Tibial nerve (tissue), 4 donors: ENCODE data around the gene HOXA9.

Experiments used
- EP300 ChIP-seq, 2 donors: sonication (generic); formaldehyde crosslinking; IDR thresholded peaks; one replicate each; pipeline ENCODE4 v1.6.1; 2017; ENCODE audit warnings: antibody characterized with exemption in 2 of 2, mild to moderate bottlenecking in 1 of 2
- TF ChIP-seq, protein P1 (sequence below), 5 experiments: fragments of 200-600 bp in 3 of 5; fragments of 450-650 bp in 2 of 5; sonication (generic) in 3 of 5; IDR thresholded peaks; one replicate each; pipeline ENCODE4 v1.5.1; 2016 to 2019; ENCODE audit warnings: antibody characterized with exemption in 5 of 5, mild to moderate bottlenecking in 3 of 5, moderate library complexity in 2 of 5

DNA sequence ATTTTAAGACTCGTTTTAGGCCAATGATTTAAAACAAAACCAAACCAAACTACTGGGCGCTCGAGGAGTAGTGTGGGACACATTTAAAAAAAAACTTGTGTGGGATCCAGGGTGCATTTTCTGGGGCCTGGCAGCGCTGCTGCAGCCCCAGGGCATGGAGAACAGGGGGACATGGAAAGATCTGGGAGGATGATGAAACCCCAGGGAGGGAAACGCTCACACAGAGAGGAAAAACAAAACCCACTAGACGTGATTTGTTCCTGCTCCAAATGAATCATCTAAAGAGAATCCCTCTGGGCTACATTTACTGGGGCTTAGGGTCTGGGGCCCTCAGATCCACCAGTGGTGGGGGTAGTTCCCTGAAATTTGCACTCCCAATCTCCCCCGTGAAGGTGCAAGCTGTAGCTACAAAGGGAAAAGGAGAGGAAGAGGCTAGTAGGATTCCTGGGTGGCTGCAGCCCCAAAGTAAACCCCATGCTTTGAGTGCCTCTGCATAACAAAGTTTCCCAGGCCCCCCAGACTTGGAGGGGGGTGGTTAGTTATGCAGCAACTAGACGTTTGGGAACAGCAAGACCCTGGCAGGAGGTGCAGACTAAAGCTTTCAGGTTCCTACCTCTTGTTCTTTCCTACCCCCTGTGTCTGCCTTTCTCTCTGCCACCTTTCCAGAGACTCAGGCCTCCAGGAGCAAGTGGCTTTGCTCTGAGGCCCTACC lies 49.1 kb upstream of the HOXA9 start:
- TF ChIP-seq, protein P1, sequence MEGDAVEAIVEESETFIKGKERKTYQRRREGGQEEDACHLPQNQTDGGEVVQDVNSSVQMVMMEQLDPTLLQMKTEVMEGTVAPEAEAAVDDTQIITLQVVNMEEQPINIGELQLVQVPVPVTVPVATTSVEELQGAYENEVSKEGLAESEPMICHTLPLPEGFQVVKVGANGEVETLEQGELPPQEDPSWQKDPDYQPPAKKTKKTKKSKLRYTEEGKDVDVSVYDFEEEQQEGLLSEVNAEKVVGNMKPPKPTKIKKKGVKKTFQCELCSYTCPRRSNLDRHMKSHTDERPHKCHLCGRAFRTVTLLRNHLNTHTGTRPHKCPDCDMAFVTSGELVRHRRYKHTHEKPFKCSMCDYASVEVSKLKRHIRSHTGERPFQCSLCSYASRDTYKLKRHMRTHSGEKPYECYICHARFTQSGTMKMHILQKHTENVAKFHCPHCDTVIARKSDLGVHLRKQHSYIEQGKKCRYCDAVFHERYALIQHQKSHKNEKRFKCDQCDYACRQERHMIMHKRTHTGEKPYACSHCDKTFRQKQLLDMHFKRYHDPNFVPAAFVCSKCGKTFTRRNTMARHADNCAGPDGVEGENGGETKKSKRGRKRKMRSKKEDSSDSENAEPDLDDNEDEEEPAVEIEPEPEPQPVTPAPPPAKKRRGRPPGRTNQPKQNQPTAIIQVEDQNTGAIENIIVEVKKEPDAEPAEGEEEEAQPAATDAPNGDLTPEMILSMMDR (IDR thresholded peaks at IDR 0.05) = no peak
- no peak for TF ChIP-seq EP300 (IDR thresholded peaks at IDR 0.05)
